Muscle of arm (tissue), 12 donors: ENCODE data around the gene ELAVL3. TPM values are rescaled to one million over a fixed set of nuclear protein-coding genes. Genes with fewer than 3 reads are reported as not detected.
"Not testable (repeated sequence)": the region's sequence is repeated elsewhere in the genome, so short reads cannot be mapped to it uniquely, and the experiment has no call there.

Source experiments
- DNase-seq: peaks from one replicate; pipeline ENCODE4 v3.0.0-alpha.2; 2013
- polyA plus RNA-seq, 12 donors: library from polyadenylated mRNA; unstranded; fragments of 120-200 nt; gene quantifications; one replicate each; pipeline ENCODE4 v1.2.1, GENCODE V29; 2013; ENCODE audit not compliant: insufficient read length in 12 of 12

ELAVL3 gene
- polyA plus RNA-seq, 12 donors, result 0.05 to 4.3 (median 0.21) TPM; not detected in 5

- DNase-seq, result not testable (repeated sequence)
Measured at GRCh38 chr19:11458912-11459311, 21.9 kb downstream of the ELAVL3 start.

DNA sequence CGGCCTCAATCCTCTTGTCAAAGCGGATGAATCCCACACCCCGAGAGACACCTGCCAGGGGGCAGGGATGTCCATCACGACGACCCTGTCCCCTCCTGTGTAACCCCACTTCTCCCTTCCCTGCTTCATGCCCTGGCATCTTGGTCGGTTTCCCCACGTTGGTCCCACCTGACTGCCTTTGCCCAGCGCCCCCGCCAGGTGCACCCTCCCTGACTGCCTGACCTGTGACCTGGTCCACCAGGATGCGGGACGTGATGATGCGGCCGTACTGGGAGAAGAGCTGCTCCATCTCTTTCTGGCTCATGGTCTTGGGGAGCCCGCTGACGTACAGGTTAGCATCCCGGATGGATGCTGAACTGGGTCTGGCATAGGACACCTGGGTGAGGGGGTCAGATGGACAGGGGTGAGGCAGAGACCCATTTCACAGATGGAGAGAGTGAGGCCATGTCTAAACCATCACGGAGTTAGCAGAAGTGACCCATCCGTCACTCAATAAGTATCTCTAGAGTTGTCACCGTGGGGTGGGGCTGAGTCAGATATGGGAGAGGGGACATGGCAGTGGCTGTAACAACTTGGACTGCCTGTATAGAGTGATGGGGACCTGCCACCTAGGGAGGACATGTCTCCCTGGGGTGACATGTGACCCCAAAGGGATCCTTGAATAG lies 22.5 kb downstream of the ELAVL3 start:
- no peak for DNase-seq

GRCh38 chr19:11457831-11458230 lies 23.0 kb downstream of the ELAVL3 start:
- DNase-seq, result no peak

- DNase-seq, result no peak
Measured at GRCh38 chr19:11457115-11457514, 23.7 kb downstream of the ELAVL3 start.

DNA sequence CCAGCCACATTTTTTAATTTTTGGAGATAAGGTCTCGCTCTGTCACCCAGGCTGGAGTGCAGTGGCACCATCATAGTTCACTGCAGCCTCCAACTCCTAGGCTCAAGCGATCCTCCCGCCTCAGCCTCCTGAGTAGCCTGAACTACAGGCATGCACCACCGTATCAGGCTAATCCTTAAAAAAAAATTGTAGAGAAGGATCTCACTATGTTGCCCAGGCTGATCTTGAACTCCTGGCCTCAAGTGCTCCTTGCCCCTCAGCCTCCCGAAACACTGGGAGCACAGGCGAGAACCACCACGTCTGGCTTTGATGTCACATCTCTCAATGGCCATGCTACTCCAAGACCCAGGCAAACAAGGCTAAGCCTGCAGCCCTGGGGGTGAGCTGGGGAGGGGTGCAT lies 24.2 kb downstream of the ELAVL3 start:
- no peak for DNase-seq

- not testable (repeated sequence) for DNase-seq
Measured at GRCh38 chr19:11455233-11455554, 25.7 kb downstream of the ELAVL3 start.

GRCh38 chr19:11453468-11454341 lies 27.1 kb downstream of the ELAVL3 start:
- DNase-seq, result no peak

DNA sequence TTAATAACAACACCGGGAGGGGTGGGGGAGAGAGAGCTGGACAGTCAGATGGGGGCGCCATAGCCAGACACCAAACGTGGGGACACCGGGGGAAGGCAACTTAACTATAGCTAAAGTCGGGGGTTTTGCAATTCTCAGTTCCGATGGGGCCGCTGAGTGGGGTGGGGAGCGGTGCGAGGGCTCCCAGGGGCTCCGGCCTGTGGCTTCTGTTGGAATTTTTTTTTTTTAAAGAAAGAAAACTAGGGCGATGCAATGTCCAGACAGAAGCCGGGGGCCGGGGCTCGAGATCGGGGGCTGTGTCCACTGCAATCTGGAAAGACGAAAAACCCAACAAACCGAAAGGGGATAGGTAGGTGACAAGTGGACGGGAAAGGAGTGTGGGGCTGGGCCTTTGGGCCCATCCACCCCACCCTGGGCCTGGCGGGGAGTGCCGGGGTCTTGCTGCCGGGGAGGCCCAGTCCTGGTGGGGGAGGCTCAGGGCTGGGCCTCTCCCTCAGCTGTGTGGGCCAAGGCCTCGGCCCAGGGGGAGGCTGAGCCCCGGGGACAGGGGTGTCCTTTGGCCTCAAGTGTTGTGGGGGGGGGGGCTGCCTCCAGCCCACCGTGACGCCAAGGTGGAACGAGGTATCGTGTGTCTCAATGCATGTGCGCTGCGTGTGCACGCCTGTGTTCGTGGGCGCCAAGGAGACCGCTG lies 28.1 kb downstream of the ELAVL3 start:
- no peak for DNase-seq

DNA sequence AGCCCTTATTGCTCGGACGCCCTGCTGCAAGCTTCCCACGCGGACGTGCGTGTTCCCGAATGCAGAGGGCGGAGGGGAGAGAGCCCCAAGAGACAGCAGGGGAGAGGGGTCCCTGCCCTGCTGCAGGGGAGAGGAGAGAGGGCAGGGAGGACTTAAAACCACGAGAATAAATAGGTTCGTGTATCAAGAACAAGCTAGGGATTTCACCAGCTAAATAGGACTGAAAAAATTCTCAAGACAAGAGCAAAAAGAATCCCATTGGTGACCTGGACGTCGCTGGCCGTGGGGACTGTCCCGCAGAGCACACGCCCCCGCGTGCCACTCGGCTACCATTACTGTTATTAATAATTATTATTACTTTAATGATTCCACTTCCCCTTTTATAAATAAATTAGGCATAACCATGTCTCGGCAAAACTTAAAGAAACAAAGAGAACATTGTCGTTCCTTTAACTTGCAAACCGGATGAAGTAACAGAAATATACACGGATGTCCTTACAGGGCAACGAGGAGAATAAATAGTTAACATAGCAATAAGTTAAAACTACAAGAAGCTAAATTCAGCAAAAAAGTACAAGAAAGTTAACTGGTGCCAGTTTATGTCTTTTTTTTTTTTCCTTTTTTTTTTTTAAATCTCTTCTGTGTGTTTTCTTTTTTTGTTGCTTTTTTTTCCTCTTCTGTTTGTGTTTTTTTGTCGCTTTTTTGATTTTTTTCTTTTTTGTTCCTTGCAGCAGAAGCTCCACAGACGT lies 28.8 kb downstream of the ELAVL3 start:
- DNase-seq, result no peak

GRCh38 chr19:11451327-11451870 lies 29.4 kb downstream of the ELAVL3 start:
- DNase-seq, result no peak

DNA sequence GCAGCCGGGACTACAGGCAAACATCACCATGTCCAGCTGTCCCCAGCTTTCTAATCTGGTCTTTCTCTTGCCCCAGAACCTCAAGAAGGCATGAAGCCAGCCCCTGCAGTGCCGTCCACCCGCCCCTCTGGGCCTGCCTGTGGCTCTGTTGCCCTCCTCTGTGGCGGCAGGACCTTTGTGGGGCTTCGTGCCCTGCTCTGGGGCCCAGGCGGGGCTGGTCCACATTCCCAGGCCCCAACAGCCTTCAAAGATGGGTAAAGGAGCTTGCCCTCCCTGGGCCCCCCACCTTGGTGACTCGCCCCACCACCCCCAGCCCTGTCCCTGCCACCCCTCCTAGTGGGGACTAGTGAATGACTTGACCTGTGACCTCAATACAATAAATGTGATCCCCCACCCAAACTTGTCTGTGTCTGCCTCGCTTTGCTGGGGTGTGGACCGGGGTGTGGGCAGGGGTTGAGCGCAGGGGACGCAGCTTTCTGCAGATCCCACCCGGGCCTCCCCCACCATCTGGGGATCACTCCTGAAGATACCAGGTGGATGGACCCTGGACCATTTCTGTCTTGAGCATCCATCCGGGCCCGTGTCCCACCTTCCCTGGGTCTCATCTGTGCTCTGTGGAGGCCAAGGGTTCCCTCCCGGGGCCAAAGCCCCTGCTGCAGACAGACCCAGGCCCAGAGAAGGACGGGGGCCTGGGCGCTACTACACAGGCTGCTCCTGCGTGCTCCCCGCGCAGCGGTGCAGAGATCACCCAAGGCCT lies 30.1 kb downstream of the ELAVL3 start:
- no peak for DNase-seq

- DNase-seq, result no peak
Measured at GRCh38 chr19:11448923-11449554, 31.8 kb downstream of the ELAVL3 start.

- no peak for DNase-seq
Measured at GRCh38 chr19:11448410-11448809, 32.4 kb downstream of the ELAVL3 start.

DNA sequence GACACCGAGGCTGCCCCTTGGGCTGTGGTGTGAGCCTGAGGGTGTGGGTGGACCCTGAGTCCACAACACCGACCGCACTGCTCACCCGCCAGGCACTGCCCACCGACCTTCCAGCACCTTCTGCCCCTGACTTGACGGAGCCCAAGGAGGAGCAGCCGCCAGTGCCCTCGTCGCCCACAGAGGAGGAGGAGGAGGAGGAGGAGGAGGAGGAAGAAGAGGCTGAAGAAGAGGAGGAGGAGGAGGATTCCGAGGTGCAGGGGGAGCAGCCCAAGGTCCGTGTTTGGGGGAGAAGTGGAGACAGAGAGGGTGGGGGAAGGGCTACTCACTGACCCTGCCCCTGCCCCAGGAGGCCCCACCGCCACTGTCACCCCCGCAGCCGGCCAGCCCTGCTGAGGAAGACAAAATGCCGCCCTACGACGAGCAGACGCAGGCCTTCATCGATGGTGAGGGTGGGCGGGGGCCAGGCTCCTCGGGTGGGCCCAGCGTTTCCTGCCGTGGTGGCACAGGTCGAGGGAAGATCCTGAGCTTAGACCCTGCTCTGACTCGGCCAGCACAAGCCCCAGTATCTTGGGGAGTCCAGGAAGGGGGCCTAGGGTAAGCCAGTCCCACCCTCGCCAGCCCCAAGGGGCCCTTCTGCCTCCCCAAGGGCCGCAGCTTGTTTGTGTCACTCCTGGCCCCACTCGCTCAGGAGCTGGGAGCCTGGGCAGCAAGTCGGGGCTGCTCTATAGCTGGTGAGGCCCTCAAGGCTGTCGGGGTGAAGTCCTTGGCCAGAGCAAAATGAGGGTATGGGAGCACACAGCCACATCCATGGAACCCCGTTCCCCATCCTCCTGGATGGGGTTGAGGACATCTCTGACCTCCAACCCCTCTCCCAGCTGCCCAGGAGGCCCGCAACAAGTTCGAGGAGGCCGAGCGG lies 33.2 kb downstream of the ELAVL3 start:
- DNase-seq, result no peak

GRCh38 chr19:11446652-11447301 lies 34.1 kb downstream of the ELAVL3 start:
- no peak for DNase-seq

DNA sequence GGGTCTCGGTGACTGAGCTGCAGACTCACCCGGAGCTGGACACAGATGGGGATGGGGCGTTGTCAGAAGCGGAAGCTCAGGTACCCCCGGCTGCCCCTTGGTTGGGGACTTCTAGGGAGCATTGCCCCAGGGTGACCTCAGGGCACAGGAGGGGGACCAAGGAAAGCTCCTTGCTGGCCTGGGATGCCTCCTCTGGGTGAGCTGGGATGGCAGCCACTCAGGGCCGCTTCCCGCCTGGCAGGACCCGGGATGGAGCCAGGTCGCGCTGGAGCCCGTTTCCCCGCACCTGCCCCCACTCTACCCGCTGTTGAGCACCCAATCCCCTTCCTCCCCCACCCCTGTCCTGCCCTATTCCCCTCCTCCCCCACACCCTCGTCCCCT lies 34.6 kb downstream of the ELAVL3 start:
- DNase-seq, result no peak

DNA sequence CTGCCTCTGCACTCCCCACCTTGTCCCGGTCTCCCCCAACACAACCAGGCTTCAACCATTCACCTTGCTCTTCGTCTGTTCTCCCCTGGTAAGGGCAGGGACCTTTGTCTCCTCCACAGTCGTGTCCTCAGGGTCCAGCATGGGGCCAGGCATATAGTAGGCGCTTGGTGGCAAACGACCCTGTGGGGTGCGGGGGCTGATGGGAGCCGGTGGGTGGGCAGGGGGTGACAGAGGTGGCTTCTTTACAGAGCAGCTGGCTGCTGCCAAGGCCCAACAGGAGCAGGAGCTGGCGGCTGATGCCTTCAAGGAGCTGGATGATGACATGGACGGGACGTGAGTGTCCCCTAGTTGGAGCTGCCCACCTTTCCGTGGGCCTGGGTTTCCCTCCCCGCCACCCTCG lies 35.7 kb downstream of the ELAVL3 start:
- DNase-seq, result no peak

GRCh38 chr19:11444059-11444458 lies 36.8 kb downstream of the ELAVL3 start:
- no peak for DNase-seq

- DNase-seq, result no peak
Measured at GRCh38 chr19:11437955-11438354, 42.9 kb downstream of the ELAVL3 start.
